ENCODE results near the gene NRTN. TPM values are rescaled to one million over a fixed set of nuclear protein-coding genes. Genes with fewer than 3 reads are reported as not detected.

The NRTN gene
- total and polyA plus RNA-seq, 4 donors, result 1.3 to 5.3 (median 3.5) TPM

DNA sequence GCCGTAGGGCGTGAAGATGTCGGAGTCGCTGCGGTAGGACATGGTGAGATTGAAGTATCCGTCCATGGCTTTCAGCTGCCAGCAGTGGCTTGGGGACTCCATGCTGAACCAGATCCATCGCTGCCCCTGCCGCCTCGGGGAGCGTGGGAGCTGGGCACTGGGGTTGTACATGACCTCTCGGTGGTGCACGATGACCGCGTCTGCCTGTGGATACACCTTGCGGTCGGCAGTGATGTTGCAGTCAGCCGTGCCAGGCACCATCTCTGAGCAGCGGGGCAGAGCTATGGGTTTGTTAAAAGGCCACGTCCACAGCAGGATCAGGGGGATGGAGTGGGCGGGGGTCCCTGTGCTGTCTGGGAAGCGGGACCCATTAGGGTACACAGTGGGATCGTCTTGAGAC is 27.2 kb downstream of the NRTN start:
- no peak for TF ChIP-seq JUND (IDR thresholded peaks at IDR 0.05)
- TF ChIP-seq, protein P1, sequence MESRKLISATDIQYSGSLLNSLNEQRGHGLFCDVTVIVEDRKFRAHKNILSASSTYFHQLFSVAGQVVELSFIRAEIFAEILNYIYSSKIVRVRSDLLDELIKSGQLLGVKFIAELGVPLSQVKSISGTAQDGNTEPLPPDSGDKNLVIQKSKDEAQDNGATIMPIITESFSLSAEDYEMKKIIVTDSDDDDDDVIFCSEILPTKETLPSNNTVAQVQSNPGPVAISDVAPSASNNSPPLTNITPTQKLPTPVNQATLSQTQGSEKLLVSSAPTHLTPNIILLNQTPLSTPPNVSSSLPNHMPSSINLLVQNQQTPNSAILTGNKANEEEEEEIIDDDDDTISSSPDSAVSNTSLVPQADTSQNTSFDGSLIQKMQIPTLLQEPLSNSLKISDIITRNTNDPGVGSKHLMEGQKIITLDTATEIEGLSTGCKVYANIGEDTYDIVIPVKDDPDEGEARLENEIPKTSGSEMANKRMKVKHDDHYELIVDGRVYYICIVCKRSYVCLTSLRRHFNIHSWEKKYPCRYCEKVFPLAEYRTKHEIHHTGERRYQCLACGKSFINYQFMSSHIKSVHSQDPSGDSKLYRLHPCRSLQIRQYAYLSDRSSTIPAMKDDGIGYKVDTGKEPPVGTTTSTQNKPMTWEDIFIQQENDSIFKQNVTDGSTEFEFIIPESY (IDR thresholded peaks at IDR 0.05), result no peak
- no peak for TF ChIP-seq YY1 (IDR thresholded peaks at IDR 0.05)
- TF ChIP-seq, protein P2, sequence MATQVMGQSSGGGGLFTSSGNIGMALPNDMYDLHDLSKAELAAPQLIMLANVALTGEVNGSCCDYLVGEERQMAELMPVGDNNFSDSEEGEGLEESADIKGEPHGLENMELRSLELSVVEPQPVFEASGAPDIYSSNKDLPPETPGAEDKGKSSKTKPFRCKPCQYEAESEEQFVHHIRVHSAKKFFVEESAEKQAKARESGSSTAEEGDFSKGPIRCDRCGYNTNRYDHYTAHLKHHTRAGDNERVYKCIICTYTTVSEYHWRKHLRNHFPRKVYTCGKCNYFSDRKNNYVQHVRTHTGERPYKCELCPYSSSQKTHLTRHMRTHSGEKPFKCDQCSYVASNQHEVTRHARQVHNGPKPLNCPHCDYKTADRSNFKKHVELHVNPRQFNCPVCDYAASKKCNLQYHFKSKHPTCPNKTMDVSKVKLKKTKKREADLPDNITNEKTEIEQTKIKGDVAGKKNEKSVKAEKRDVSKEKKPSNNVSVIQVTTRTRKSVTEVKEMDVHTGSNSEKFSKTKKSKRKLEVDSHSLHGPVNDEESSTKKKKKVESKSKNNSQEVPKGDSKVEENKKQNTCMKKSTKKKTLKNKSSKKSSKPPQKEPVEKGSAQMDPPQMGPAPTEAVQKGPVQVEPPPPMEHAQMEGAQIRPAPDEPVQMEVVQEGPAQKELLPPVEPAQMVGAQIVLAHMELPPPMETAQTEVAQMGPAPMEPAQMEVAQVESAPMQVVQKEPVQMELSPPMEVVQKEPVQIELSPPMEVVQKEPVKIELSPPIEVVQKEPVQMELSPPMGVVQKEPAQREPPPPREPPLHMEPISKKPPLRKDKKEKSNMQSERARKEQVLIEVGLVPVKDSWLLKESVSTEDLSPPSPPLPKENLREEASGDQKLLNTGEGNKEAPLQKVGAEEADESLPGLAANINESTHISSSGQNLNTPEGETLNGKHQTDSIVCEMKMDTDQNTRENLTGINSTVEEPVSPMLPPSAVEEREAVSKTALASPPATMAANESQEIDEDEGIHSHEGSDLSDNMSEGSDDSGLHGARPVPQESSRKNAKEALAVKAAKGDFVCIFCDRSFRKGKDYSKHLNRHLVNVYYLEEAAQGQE (IDR thresholded peaks at IDR 0.05), result no peak
- TF ChIP-seq GABPA (IDR thresholded peaks at IDR 0.05 in 1 of 2, conservative IDR thresholded peaks at IDR 0.05 in 1 of 2), result no peak
- TF ChIP-seq, protein P3, sequence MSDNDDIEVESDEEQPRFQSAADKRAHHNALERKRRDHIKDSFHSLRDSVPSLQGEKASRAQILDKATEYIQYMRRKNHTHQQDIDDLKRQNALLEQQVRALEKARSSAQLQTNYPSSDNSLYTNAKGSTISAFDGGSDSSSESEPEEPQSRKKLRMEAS (IDR thresholded peaks at IDR 0.05), result no peak
- 95% methylated on average over 22 of the region's 22 CpGs for WGBS
- H3K27ac ChIP-seq (ENCODE audit: low read depth in 1 of 2, low read length in 2 of 2), result no peak overlapping the region
- H3K36me3 ChIP-seq (ENCODE audit: control insufficient read depth in 4 of 4, insufficient read depth in 3 of 4, low read depth in 1 of 4, low read length in 3 of 4), result peaks cover 0 to 2% (median 0%) of the 10 kb centered on the region in 4 donors
- H3K4me1 ChIP-seq (ENCODE audit: control insufficient read depth in 4 of 4, insufficient read depth in 4 of 4, low read length in 3 of 4), result peaks cover 3 to 16% (median 10%) of the 10 kb centered on the region in 4 donors
- H3K27me3 ChIP-seq (ENCODE audit: control insufficient read depth in 4 of 4, insufficient read depth in 4 of 4, low read length in 3 of 4), result no peaks in the 10 kb centered on the region
- no peak for DNase-seq (ENCODE audit: low spot score)
- H3K4me3 ChIP-seq (ENCODE audit: low read depth in 1 of 3, low read length in 3 of 3), result no peak overlapping the region
- H3K9ac ChIP-seq (ENCODE audit: low read depth in 1 of 2, low read length in 2 of 2), result no peak overlapping the region
- H3K9me3 ChIP-seq (ENCODE audit: control insufficient read depth in 4 of 4, low read length in 3 of 4), result no peaks in the 10 kb centered on the region

DNA sequence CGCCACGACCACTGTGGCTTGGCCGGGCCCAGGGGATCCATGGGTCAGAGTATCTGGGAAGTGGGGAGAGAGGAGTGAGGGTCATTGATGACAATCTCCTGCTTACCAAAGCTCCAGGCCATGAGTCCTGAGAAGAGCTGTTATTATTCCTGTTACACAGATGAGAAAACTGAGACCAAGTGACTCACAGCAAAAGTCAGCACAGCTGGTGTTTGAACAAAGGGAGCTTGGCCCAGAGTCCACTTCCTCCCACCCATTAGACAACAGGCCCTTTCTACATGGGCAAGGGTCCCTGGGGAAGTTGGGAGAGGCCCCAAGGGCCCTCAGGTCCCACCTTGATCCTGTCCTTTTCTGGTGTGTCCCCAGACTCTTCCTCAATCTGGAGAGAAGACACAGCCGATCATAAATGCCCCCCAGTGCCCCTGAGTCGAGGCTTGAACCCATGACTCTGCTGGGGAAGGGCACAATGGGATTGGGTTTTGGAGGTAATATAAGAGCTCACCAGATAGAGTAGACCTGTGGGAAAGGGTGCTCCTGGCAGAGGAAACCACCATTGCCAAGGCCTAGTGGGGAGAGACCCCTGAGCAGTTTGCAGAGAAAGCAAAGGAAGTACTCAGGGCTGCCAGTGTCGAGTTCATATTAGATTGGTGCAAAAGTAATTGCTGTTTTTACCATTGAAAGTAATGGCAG is 27.8 kb downstream of the NRTN start:
- no peaks in the 10 kb centered on the region for H3K9me3 ChIP-seq (ENCODE audit: control insufficient read depth in 4 of 4, low read length in 3 of 4)
- H3K27ac ChIP-seq (ENCODE audit: low read depth in 1 of 2, low read length in 2 of 2), result no peak overlapping the region
- no peaks in the 10 kb centered on the region for H3K27me3 ChIP-seq (ENCODE audit: control insufficient read depth in 4 of 4, insufficient read depth in 4 of 4, low read length in 3 of 4)
- H3K4me1 ChIP-seq (ENCODE audit: control insufficient read depth in 4 of 4, insufficient read depth in 4 of 4, low read length in 3 of 4), result peaks cover under 1 to 11% (median 7%) of the 10 kb centered on the region in 4 donors
- H3K9ac ChIP-seq (ENCODE audit: low read depth in 1 of 2, low read length in 2 of 2), result no peak overlapping the region
- no peak overlapping the region for H3K4me3 ChIP-seq (ENCODE audit: low read depth in 1 of 3, low read length in 3 of 3)
- DNase-seq (ENCODE audit: low spot score), result no peak
- H3K36me3 ChIP-seq (ENCODE audit: control insufficient read depth in 4 of 4, insufficient read depth in 3 of 4, low read depth in 1 of 4, low read length in 3 of 4), result peaks cover 0 to 2% (median 0%) of the 10 kb centered on the region in 4 donors
- 94% methylated on average over 6 of the region's 6 CpGs for WGBS
- TF ChIP-seq, protein P3 (IDR thresholded peaks at IDR 0.05), result no peak
- no peak for TF ChIP-seq NR2F2 (IDR thresholded peaks at IDR 0.05)
- no peak for TF ChIP-seq RXRA (IDR thresholded peaks at IDR 0.05)
- no peak for TF ChIP-seq HNF4A (conservative IDR thresholded peaks at IDR 0.05)
- no peak for TF ChIP-seq RAD21 (IDR thresholded peaks at IDR 0.05)
- TF ChIP-seq, protein P4, sequence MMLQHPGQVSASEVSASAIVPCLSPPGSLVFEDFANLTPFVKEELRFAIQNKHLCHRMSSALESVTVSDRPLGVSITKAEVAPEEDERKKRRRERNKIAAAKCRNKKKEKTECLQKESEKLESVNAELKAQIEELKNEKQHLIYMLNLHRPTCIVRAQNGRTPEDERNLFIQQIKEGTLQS (IDR thresholded peaks at IDR 0.05), result no peak
- TF ChIP-seq TAF1 (conservative IDR thresholded peaks at IDR 0.05), result no peak
- TF ChIP-seq, protein P1 (IDR thresholded peaks at IDR 0.05), result no peak
- TF ChIP-seq GABPA (IDR thresholded peaks at IDR 0.05 in 1 of 2, conservative IDR thresholded peaks at IDR 0.05 in 1 of 2), result no peak
- TF ChIP-seq, protein P2 (IDR thresholded peaks at IDR 0.05), result no peak
- TF ChIP-seq FOXA1 (IDR thresholded peaks at IDR 0.05), result no peak
- no peak for TF ChIP-seq SP1 (IDR thresholded peaks at IDR 0.05)
- TF ChIP-seq YY1 (IDR thresholded peaks at IDR 0.05), result no peak
- TF ChIP-seq, protein P5, sequence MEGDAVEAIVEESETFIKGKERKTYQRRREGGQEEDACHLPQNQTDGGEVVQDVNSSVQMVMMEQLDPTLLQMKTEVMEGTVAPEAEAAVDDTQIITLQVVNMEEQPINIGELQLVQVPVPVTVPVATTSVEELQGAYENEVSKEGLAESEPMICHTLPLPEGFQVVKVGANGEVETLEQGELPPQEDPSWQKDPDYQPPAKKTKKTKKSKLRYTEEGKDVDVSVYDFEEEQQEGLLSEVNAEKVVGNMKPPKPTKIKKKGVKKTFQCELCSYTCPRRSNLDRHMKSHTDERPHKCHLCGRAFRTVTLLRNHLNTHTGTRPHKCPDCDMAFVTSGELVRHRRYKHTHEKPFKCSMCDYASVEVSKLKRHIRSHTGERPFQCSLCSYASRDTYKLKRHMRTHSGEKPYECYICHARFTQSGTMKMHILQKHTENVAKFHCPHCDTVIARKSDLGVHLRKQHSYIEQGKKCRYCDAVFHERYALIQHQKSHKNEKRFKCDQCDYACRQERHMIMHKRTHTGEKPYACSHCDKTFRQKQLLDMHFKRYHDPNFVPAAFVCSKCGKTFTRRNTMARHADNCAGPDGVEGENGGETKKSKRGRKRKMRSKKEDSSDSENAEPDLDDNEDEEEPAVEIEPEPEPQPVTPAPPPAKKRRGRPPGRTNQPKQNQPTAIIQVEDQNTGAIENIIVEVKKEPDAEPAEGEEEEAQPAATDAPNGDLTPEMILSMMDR (IDR thresholded peaks at IDR 0.05; ENCODE audit: low read depth, low read length, missing input control), result no peak
- TF ChIP-seq FOXA2 (IDR thresholded peaks at IDR 0.05), result no peak
- no peak for TF ChIP-seq JUND (IDR thresholded peaks at IDR 0.05)
- TF ChIP-seq HNF4G (IDR thresholded peaks at IDR 0.05), result no peak

Data from liver (tissue), 9 donors.